Omental fat pad (tissue), 4 donors: ENCODE results near the gene PDE4D. TPM values are rescaled to one million over a fixed set of nuclear protein-coding genes. Genes with fewer than 3 reads are reported as not detected.

Source experiments
- ATAC-seq: fragments of 150-250 bp; one replicate; pipeline ENCODE4 v1.9.1; 2016; ENCODE audit warnings: mild to moderate bottlenecking, moderate library complexity; ENCODE audit not compliant: low FRiP score
- DNase-seq: peaks from one replicate; pipeline ENCODE4 v3.0.0-alpha.2; 2019; ENCODE audit warnings: low spot score
- CTCF ChIP-seq, 3 donors: fragments of 450-650 bp; IDR thresholded peaks; one replicate each; pipeline ENCODE4 v1.5.1; 2016 to 2017; ENCODE audit warnings: antibody characterized with exemption in 3 of 3, mild to moderate bottlenecking in 3 of 3, moderate library complexity in 2 of 3
- total RNA-seq, 4 donors: library from RNA; depleted of rRNA; stranded (reverse); fragments of >200 nt; gene quantifications; one replicate each; pipeline ENCODE4 v1.1.0, GENCODE V29; 2016

Gene PDE4D
- total RNA-seq, 4 donors from 2014 or later: 32.5 to 94.8 (median 43.2) TPM

DNA sequence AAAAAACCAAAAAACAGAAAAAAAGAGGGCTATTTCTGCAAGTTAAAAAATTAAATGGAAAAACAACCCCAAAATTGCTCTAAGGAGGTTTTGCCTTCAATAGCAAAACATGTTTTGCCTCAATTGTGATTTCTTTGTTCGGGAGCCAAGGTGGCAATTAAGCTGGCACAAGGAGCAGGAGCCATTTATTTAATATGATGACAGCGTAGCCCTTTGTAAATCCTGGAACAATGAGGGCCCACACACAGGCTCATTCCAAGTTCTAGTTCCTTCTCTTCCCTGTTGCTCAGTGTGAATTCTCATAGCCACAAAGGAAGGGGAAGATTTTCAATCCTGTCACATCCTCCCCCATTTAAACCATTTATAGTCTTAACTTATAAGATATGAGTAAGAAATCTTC, 353.2 kb downstream of the PDE4D start:
- DNase-seq (no peak), ATAC-seq (no peak)
- no peak for TF ChIP-seq CTCF (IDR thresholded peaks at IDR 0.05)

DNA sequence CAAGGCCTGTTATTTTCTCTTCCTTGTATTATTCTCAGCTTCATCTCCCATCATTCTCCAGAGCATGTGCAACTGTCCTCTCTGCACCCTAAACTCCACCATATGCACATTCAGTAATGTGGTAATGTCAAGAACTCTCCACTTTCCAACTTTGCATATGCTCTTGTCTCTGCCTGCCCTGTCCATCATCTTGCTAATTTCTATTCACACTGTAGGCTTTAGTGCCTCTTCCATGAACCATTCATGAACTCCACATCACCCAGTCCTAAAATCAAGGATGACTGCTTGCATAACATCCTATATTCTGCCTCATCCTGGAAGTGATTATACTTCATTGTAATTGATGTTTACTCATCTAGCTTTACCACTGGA, 354.8 kb downstream of the PDE4D start:
- no peak for DNase-seq
- TF ChIP-seq CTCF (IDR thresholded peaks at IDR 0.05): no peak
- no peak for ATAC-seq

DNA sequence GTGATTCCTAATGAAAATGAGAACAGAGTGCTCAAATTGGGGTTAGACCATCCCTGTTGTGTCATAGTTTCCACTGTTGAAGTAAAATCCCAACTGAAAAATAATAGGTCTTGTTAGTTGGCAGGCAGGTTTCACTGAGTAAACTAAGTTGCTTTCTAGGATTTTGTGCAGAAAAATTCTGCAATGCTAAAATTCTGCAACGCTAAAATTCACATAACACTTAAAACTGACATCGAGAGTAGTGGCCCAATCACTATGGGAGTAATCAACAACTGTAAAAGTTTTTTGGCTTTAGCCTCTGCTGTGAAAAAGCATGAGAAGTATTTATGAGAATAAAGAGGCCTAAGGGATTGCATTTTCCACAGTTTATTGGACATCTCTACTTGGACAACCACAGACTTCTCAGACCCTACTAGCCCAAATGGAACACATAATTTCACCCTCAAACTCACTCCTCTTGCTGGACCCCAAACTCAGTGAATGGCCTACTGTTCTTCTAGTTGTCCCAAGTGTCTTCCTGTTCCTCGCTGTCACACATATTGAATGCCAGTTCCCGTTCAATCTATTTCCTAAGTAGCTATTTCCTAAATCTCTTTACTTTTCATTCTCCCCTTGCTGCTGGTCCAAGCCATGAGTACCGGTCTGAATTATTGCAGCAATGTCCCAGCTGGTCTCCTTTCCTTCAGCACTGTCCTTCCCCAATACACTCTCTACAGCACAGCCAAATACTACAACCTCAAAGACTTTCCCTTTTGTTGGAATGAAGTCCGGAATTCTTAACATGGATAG, 355.4 kb downstream of the PDE4D start:
- DNase-seq (no peak), ATAC-seq (no peak)
- no peak for TF ChIP-seq CTCF (IDR thresholded peaks at IDR 0.05)

DNA sequence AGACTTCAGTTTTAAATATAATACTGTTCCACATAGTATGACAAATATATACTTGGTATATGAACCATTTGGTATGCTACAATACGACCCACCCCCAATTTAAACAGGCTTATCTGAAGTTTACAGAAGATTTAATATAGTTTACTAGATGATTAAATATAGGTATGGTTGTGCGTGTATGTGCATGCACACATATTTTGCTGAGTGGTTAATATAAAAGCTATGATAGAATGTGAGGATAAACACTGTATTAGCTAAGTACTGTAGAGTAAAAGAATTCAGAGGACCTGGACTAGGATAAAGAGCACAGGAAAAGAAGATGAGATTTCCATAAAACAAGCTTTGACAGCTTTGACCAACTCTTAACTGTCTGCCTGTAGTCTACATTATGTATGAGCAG, 356.7 kb downstream of the PDE4D start:
- DNase-seq: no peak
- no peak for ATAC-seq
- TF ChIP-seq CTCF (IDR thresholded peaks at IDR 0.05): no peak

GRCh38 chr5:59535561-59535960, 358.0 kb downstream of the PDE4D start:
- TF ChIP-seq CTCF (IDR thresholded peaks at IDR 0.05): no peak
- ATAC-seq (no peak), DNase-seq (no peak)

DNA sequence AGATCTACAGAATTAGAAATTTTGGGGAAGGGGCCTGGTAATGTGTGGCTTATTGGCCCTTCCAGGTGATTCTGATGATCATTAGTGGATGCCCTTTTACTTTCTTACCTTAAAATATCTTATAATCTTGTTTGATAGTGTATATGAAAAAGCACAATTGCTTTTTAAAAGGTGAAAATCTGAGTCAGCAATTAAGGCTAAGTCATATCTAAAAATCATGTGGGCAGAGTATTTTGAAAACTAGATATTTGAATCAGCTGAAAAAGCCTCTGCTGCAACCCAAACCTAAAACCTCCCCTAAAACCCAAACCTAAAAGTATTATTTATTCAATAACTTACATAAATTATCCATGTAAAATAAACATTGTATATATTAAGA, 359.8 kb downstream of the PDE4D start:
- ATAC-seq (no peak), DNase-seq (no peak)
- TF ChIP-seq CTCF (IDR thresholded peaks at IDR 0.05): no peak

DNA sequence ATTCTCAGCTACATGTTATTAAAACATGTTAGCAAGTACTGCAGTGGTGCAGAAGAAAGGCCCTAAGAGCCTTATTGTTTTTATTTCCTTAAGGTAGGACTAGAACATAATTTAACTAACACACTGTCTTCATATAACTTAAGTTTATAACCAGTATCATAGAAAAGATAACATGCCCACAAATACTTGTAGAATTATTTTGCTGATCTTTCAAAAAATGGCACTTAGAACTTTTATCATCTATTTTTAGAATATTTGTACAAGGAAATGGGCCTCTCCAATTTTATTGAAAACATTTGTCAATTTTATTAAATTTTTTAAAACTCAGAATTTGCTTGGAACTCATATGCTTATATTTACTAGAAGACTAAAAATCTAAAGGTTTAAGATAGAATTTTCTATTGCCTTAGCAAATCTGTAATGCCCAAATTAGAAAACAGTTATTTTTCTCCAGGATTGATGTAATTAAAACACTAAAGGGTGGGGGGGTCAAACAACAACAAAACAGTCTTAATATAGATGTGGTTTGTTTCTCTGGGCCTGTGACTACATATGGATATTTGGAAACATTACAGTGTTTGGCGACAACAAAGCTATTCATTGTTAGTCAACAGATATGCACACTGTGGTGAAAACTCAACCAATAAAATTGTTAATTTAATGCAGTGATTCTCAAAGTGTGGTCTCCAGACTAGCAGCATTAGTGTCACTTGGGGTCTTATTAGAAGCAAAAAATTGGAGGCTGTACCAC, 360.4 kb downstream of the PDE4D start:
- TF ChIP-seq CTCF (IDR thresholded peaks at IDR 0.05): no peak
- no peak for DNase-seq
- ATAC-seq: no peak
